ENCODE measurements around the gene GLTP.

The GLTP gene

GRCh38 chr12:109831365-109831764 is 49.0 kb downstream of the GLTP start:
- Histone ChIP-seq H3K27me3 (ENCODE audit: control insufficient read depth, low read length) (peaks cover 5% of the 10 kb centered on the region), H3K4me2 (ENCODE audit: low read length) (no peak overlapping the region), H3K4me1 (ENCODE audit: control insufficient read depth, low read length) (no peaks in the 10 kb centered on the region), H4K20me1 (ENCODE audit: control insufficient read depth, insufficient read depth, low read depth, low read length) (no peaks in the 10 kb centered on the region), H3K4me3 (ENCODE audit: low read length) (no peak overlapping the region), H3K9me2 (replicated peaks; ENCODE audit: control insufficient read depth, low read length) (no peaks in the 10 kb centered on the region), H3K36me3 (ENCODE audit: control insufficient read depth, low read length) (no peaks in the 10 kb centered on the region), H3F3A (ENCODE audit: control insufficient read depth, insufficient read depth) (no peaks in the 10 kb centered on the region), H3K9me3 (ENCODE audit: control insufficient read depth, insufficient read depth, low read length) (no peaks in the 10 kb centered on the region), H3K79me2 (ENCODE audit: control insufficient read depth, low read length) (no peaks in the 10 kb centered on the region), H3K27ac (ENCODE audit: low read depth, low read length) (no peak overlapping the region)
- no peak for TF ChIP-seq EZH2phosphoT487 (IDR thresholded peaks at IDR 0.05; ENCODE audit: borderline replicate concordance, low read length)
- TF ChIP-seq, protein P1, sequence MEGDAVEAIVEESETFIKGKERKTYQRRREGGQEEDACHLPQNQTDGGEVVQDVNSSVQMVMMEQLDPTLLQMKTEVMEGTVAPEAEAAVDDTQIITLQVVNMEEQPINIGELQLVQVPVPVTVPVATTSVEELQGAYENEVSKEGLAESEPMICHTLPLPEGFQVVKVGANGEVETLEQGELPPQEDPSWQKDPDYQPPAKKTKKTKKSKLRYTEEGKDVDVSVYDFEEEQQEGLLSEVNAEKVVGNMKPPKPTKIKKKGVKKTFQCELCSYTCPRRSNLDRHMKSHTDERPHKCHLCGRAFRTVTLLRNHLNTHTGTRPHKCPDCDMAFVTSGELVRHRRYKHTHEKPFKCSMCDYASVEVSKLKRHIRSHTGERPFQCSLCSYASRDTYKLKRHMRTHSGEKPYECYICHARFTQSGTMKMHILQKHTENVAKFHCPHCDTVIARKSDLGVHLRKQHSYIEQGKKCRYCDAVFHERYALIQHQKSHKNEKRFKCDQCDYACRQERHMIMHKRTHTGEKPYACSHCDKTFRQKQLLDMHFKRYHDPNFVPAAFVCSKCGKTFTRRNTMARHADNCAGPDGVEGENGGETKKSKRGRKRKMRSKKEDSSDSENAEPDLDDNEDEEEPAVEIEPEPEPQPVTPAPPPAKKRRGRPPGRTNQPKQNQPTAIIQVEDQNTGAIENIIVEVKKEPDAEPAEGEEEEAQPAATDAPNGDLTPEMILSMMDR (IDR thresholded peaks at IDR 0.05; ENCODE audit: low read depth, low read length, poor library complexity, severe bottlenecking), result no peak

DNA sequence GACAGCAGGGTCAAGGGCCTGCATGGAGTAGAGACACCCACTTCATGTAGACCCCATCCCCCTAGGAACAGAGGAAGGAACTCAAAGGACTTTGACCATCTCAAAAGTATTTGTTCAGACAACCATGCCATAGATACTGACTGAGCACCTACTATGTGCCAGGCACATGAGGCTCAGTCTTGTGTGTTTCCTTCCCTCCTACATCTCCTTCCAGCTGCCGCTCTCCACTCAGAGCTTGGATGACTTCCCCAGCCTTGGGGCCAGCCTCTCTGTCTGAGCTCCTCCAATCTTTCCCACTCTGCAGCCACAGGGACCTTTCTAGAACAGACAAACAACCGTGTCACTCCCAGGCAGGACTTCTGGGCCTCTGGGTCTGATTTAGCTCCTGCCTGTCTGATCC is 49.6 kb downstream of the GLTP start:
- H3K27ac ChIP-seq (ENCODE audit: low read depth, low read length), result no peak overlapping the region
- H3K9me3 ChIP-seq (ENCODE audit: control insufficient read depth, insufficient read depth, low read length), result no peaks in the 10 kb centered on the region
- no peaks in the 10 kb centered on the region for H3F3A ChIP-seq (ENCODE audit: control insufficient read depth, insufficient read depth)
- no peak overlapping the region for H3K4me3 ChIP-seq (ENCODE audit: low read length)
- TF ChIP-seq, protein P1 (IDR thresholded peaks at IDR 0.05; ENCODE audit: low read depth, low read length, poor library complexity, severe bottlenecking), result no peak
- no peak for TF ChIP-seq EZH2phosphoT487 (IDR thresholded peaks at IDR 0.05; ENCODE audit: borderline replicate concordance, low read length)
- H3K4me1 ChIP-seq (ENCODE audit: control insufficient read depth, low read length), result no peaks in the 10 kb centered on the region
- no peaks in the 10 kb centered on the region for H3K36me3 ChIP-seq (ENCODE audit: control insufficient read depth, low read length)
- no peak overlapping the region for H3K4me2 ChIP-seq (ENCODE audit: low read length)
- H3K79me2 ChIP-seq (ENCODE audit: control insufficient read depth, low read length), result no peaks in the 10 kb centered on the region
- no peaks in the 10 kb centered on the region for H3K9me2 ChIP-seq (replicated peaks; ENCODE audit: control insufficient read depth, low read length)
- H3K27me3 ChIP-seq (ENCODE audit: control insufficient read depth, low read length), result peaks cover 5% of the 10 kb centered on the region
- H4K20me1 ChIP-seq (ENCODE audit: control insufficient read depth, insufficient read depth, low read depth, low read length), result no peaks in the 10 kb centered on the region

DNA sequence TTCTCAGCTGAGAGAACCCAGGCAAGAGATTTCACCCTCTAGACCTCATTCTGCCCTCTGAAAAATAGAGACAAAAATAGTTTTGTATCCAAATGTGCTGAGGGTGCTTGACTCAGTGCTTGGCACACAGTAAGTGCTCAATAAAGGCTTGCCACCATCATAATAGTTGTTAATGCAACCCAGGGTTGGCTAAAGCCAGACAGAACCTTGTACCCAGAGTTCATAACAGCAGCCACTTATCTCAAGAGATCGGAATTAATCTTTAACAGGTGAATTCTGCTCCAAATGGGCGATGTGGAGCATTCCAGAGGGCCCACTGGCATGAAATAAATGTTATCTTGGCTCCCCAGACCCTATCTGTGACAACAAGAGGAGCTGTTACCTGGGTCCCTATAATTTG is 50.1 kb downstream of the GLTP start:
- peaks cover 8% of the 10 kb centered on the region for H3K27me3 ChIP-seq (ENCODE audit: control insufficient read depth, low read length)
- no peaks in the 10 kb centered on the region for H3F3A ChIP-seq (ENCODE audit: control insufficient read depth, insufficient read depth)
- H3K4me3 ChIP-seq (ENCODE audit: low read length), result no peak overlapping the region
- H3K4me1 ChIP-seq (ENCODE audit: control insufficient read depth, low read length), result no peaks in the 10 kb centered on the region
- no peaks in the 10 kb centered on the region for H3K79me2 ChIP-seq (ENCODE audit: control insufficient read depth, low read length)
- H3K36me3 ChIP-seq (ENCODE audit: control insufficient read depth, low read length), result no peaks in the 10 kb centered on the region
- H3K9me2 ChIP-seq (replicated peaks; ENCODE audit: control insufficient read depth, low read length), result no peaks in the 10 kb centered on the region
- no peak for TF ChIP-seq EZH2phosphoT487 (IDR thresholded peaks at IDR 0.05; ENCODE audit: borderline replicate concordance, low read length)
- TF ChIP-seq, protein P1 (IDR thresholded peaks at IDR 0.05; ENCODE audit: low read depth, low read length, poor library complexity, severe bottlenecking), result no peak
- no peak overlapping the region for H3K4me2 ChIP-seq (ENCODE audit: low read length)
- H3K9me3 ChIP-seq (ENCODE audit: control insufficient read depth, insufficient read depth, low read length), result no peaks in the 10 kb centered on the region
- no peak overlapping the region for H3K27ac ChIP-seq (ENCODE audit: low read depth, low read length)
- no peaks in the 10 kb centered on the region for H4K20me1 ChIP-seq (ENCODE audit: control insufficient read depth, insufficient read depth, low read depth, low read length)

DNA sequence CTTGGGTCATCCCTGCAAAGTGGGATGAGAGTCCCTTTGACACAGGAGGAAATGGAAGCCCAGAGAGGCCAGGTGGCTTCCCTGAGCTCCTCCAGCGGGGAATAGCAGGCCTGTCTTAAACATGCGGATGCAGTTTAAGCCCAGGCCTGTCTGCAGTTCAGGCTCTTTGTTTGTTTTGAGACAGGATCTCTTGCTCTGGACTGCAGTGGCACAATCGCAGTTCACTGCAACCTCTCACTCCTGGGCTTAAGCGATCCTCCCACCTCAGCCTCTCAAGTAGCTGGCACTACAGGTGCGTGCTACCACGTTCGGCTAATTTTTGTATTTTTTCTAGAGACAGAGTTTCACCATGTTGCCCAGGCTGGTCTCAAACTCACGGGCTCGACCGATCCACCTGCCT is 50.7 kb downstream of the GLTP start:
- H3F3A ChIP-seq (ENCODE audit: control insufficient read depth, insufficient read depth), result no peaks in the 10 kb centered on the region
- no peaks in the 10 kb centered on the region for H3K9me3 ChIP-seq (ENCODE audit: control insufficient read depth, insufficient read depth, low read length)
- no peaks in the 10 kb centered on the region for H3K4me1 ChIP-seq (ENCODE audit: control insufficient read depth, low read length)
- no peak overlapping the region for H3K4me2 ChIP-seq (ENCODE audit: low read length)
- H3K27ac ChIP-seq (ENCODE audit: low read depth, low read length), result no peak overlapping the region
- no peak overlapping the region for H3K4me3 ChIP-seq (ENCODE audit: low read length)
- H3K79me2 ChIP-seq (ENCODE audit: control insufficient read depth, low read length), result no peaks in the 10 kb centered on the region
- no peaks in the 10 kb centered on the region for H3K36me3 ChIP-seq (ENCODE audit: control insufficient read depth, low read length)
- no peak for TF ChIP-seq EZH2phosphoT487 (IDR thresholded peaks at IDR 0.05; ENCODE audit: borderline replicate concordance, low read length)
- TF ChIP-seq, protein P1 (IDR thresholded peaks at IDR 0.05; ENCODE audit: low read depth, low read length, poor library complexity, severe bottlenecking), result no peak
- H3K9me2 ChIP-seq (replicated peaks; ENCODE audit: control insufficient read depth, low read length), result no peaks in the 10 kb centered on the region
- H3K27me3 ChIP-seq (ENCODE audit: control insufficient read depth, low read length), result peaks cover 9% of the 10 kb centered on the region
- no peaks in the 10 kb centered on the region for H4K20me1 ChIP-seq (ENCODE audit: control insufficient read depth, insufficient read depth, low read depth, low read length)
